CD4-positive, alpha-beta T cell (primary cell): Measurements from ENCODE around the gene STARD5. TPM values are rescaled to one million over a fixed set of nuclear protein-coding genes. Genes with fewer than 3 reads are reported as not detected.
"Not testable (repeated sequence)": the region's sequence is repeated elsewhere in the genome, so short reads cannot be mapped to it uniquely, and the experiment has no call there.

Experiments
- ATAC-seq: fragments of 200-7000 bp; cut with Tn5 transposase; one replicate; pipeline ENCODE4 v1.10.0; 2022; ENCODE audit warnings: mild to moderate bottlenecking; ENCODE audit not compliant: poor library complexity
- CTCF ChIA-PET: fragments of 350-600 bp; sonication (Branson Sonifier 250); formaldehyde crosslinking; loops from one replicate; lab custom pipeline; 2021; ENCODE audit warnings: antibody characterized with exemption, inconsistent platforms; lab: Charles Lee
- POLR2A ChIA-PET: fragments of 350-600 bp; sonication (Branson Sonifier 250); formaldehyde crosslinking; loops from one replicate; lab custom pipeline; 2021; ENCODE audit warnings: antibody characterized with exemption, inconsistent platforms; lab: Charles Lee
- DNase-seq, 14 experiments: peaks; one replicate each; pipeline ENCODE4 v3.0.0-alpha.2; 2013 to 2020; ENCODE audit warnings: mixed read lengths in 2 of 14
- H3K27ac ChIP-seq, 2 donors: one replicate each; pipeline versions ENCODE4 v1.5.1 to v1.7.0; 2013; ENCODE audit warnings: low read length in 2 of 2, low read depth in 1 of 2, mild to moderate bottlenecking in 1 of 2
- H3K27me3 ChIP-seq, 2 experiments: 1 replicate in 1 of 2; 2 replicates in 1 of 2; pipeline versions ENCODE4 v1.6.1 to v1.7.0; 2013; ENCODE audit warnings: low read length in 2 of 2, control low read depth in 1 of 2, mild to moderate bottlenecking in 1 of 2, moderate library complexity in 1 of 2; ENCODE audit not compliant: insufficient read depth in 2 of 2, control insufficient read depth in 1 of 2
- H3K36me3 ChIP-seq: one replicate; pipeline ENCODE4 v1.6.1; 2013; ENCODE audit warnings: low read length, control low read depth; ENCODE audit not compliant: insufficient read depth
- H3K4me1 ChIP-seq: one replicate; pipeline ENCODE4 v1.6.1; 2013; ENCODE audit warnings: low read length, control low read depth; ENCODE audit not compliant: insufficient read depth
- H3K4me3 ChIP-seq: one replicate; pipeline ENCODE4 v1.5.1; 2013; ENCODE audit warnings: mild to moderate bottlenecking, low read length, moderate library complexity
- H3K9me3 ChIP-seq, 2 experiments: 1 replicate in 1 of 2; 2 replicates in 1 of 2; pipeline versions ENCODE4 v1.6.1 to v1.7.0; 2013; ENCODE audit warnings: low read length in 2 of 2, mild to moderate bottlenecking in 2 of 2, control low read depth in 1 of 2, moderate library complexity in 1 of 2; ENCODE audit not compliant: control insufficient read depth in 1 of 2, insufficient read depth in 1 of 2
- H3K27ac Mint-ChIP-seq: one replicate; pipeline ENCODE4 v1.8.0; 2020; ENCODE audit warnings: mixed read lengths
- H3K27me3 Mint-ChIP-seq: one replicate; pipeline ENCODE4 v1.8.0; 2021; ENCODE audit warnings: mixed read lengths
- H3K36me3 Mint-ChIP-seq: one replicate; pipeline ENCODE4 v1.8.0; 2021; ENCODE audit warnings: low read depth, mixed read lengths
- H3K4me1 Mint-ChIP-seq: one replicate; pipeline ENCODE4 v1.8.0; 2021; ENCODE audit warnings: low read depth, mixed read lengths
- H3K4me3 Mint-ChIP-seq: one replicate; pipeline ENCODE4 v1.8.0; 2020; ENCODE audit warnings: mild to moderate bottlenecking, mixed read lengths
- H3K9me3 Mint-ChIP-seq: one replicate; pipeline ENCODE4 v1.8.0; 2020; ENCODE audit warnings: mixed read lengths
- intact Hi-C, 2 experiments: fragments of 100-400 bp; cut with DNase I in 1 of 2; cut with micrococcal nuclease in 1 of 2; formaldehyde crosslinking; loops; one replicate each; pipeline versions ENCODE4 v1.15.1 to v1.9.0; 2023 to 2025; cut with DNase I, micrococcal nuclease
- total RNA-seq, 174 experiments: library from RNA in 2 of 174; stranded (reverse) in 2 of 174; gene quantifications; one replicate each; pipeline ENCODE4 v1.2.3 and lab custom pipeline; 2021 to 2026
- TF ChIP-seq, protein P1 (sequence below): fragments of 200-600 bp; IDR thresholded peaks from one replicate; pipeline ENCODE4 v1.8.0; 2022; ENCODE audit warnings: antibody characterized with exemption, mild to moderate bottlenecking

Gene STARD5
- total RNA-seq, 2 experiments from 2014 or later, result 9.7 to 9.8 TPM

DNA sequence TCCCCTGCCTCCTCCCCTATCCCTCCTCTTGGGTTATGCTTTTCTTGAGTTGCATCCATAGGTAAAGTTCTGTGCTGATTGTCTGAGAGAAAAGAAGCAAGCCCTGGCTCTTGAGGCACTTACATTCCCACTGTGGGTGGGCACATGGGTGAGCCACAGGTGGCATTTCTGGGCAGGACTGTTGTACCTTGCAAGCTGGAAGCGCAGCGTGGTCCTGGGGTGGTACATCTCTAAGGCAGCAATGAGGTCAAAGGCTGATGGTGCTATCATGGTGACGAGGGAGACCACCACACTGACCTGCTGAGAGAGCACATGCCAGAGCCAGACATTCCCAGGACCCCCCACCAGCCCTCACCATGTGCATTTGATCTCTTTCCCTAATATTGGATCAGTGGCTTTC lies 25.3 kb upstream of the STARD5 start:
- no peak overlapping the region for H3K27ac Mint-ChIP-seq
- ChIA-PET CTCF (interaction anchor here (0.7 kb wide), 1 partner anchor 242 kb away, joined by 3 read pairs; no protein-coding TSS in a partner anchor), POLR2A (no interaction called here)
- no peaks in the 10 kb centered on the region for H3K36me3 Mint-ChIP-seq
- intact Hi-C loops, result no loop called here
- H3K4me3 Mint-ChIP-seq, result no peak overlapping the region
- no peak overlapping the region for H3K27ac ChIP-seq
- H3K4me3 ChIP-seq, result no peak overlapping the region
- no peaks in the 10 kb centered on the region for H3K27me3 Mint-ChIP-seq
- H3K27me3 ChIP-seq, result no peaks in the 10 kb centered on the region
- H3K4me1 ChIP-seq, result no peaks in the 10 kb centered on the region
- no peaks in the 10 kb centered on the region for H3K9me3 ChIP-seq
- TF ChIP-seq, protein P1, sequence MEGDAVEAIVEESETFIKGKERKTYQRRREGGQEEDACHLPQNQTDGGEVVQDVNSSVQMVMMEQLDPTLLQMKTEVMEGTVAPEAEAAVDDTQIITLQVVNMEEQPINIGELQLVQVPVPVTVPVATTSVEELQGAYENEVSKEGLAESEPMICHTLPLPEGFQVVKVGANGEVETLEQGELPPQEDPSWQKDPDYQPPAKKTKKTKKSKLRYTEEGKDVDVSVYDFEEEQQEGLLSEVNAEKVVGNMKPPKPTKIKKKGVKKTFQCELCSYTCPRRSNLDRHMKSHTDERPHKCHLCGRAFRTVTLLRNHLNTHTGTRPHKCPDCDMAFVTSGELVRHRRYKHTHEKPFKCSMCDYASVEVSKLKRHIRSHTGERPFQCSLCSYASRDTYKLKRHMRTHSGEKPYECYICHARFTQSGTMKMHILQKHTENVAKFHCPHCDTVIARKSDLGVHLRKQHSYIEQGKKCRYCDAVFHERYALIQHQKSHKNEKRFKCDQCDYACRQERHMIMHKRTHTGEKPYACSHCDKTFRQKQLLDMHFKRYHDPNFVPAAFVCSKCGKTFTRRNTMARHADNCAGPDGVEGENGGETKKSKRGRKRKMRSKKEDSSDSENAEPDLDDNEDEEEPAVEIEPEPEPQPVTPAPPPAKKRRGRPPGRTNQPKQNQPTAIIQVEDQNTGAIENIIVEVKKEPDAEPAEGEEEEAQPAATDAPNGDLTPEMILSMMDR, result no peak
- no peaks in the 10 kb centered on the region for H3K4me1 Mint-ChIP-seq
- no peaks in the 10 kb centered on the region for H3K36me3 ChIP-seq
- ATAC-seq, result no peak
- no peaks in the 10 kb centered on the region for H3K9me3 Mint-ChIP-seq
- DNase-seq, result no peak

DNA sequence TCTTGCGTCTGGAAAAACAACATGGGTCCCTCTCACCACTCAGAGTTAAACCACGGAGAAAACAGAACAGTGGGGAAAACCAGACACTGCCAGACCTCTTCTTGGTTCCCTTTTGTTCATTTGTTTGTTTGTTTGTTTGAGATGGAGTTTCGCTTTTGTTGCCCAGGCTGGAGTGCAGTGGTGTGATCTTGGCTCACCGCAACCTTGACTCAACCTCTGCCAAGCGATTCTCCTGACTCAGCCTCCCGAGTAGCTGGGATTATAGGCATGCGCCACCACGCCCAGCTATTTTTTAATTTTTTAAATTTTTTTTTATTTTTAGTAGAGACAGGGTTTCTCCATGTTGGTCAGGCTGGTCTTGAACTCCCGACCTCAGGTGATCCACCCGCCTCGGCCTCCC lies 24.8 kb upstream of the STARD5 start:
- H3K4me1 Mint-ChIP-seq, CTCF ChIA-PET, H3K4me3 Mint-ChIP-seq, DNase-seq, intact Hi-C loops, H3K27me3 ChIP-seq, ATAC-seq, H3K27ac ChIP-seq, H3K9me3 Mint-ChIP-seq, H3K36me3 Mint-ChIP-seq, POLR2A ChIA-PET, H3K4me3 ChIP-seq, H3K4me1 ChIP-seq, H3K36me3 ChIP-seq, H3K9me3 ChIP-seq, H3K27ac Mint-ChIP-seq, H3K27me3 Mint-ChIP-seq: not testable (repeated sequence)

DNA sequence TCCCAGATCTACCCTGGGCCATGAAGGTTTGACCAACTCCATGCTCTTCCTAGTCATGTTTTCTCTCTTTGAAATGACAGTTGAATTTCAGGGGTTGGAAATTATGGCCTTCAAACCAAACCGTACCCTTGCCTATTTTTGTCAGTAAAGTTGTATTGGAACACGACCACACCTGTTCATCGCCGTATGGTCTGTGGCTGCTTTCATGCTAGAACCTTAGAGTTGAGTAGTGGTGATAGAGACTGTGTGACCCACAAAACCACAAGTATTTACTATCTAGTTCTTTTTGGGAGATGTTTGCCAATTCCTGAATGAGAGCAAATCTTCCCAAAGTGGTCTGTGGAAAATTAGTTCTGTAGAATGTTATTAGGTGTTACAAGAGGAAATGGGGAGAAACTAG lies 24.0 kb upstream of the STARD5 start:
- DNase-seq (no peak), ATAC-seq (no peak)
- POLR2A ChIA-PET, result no interaction called here
- Histone ChIP-seq H3K9me3 (no peaks in the 10 kb centered on the region), H3K27me3 (no peaks in the 10 kb centered on the region), H3K4me3 (no peak overlapping the region), H3K36me3 (no peaks in the 10 kb centered on the region), H3K27ac (no peak overlapping the region), H3K4me1 (no peaks in the 10 kb centered on the region)
- no peaks in the 10 kb centered on the region for H3K9me3 Mint-ChIP-seq
- H3K27me3 Mint-ChIP-seq, result no peaks in the 10 kb centered on the region
- CTCF ChIA-PET, result no interaction called here
- no peaks in the 10 kb centered on the region for H3K36me3 Mint-ChIP-seq
- TF ChIP-seq, protein P1, result no peak
- intact Hi-C loops, result no loop called here
- no peak overlapping the region for H3K27ac Mint-ChIP-seq
- no peak overlapping the region for H3K4me3 Mint-ChIP-seq
- H3K4me1 Mint-ChIP-seq, result no peaks in the 10 kb centered on the region

DNA sequence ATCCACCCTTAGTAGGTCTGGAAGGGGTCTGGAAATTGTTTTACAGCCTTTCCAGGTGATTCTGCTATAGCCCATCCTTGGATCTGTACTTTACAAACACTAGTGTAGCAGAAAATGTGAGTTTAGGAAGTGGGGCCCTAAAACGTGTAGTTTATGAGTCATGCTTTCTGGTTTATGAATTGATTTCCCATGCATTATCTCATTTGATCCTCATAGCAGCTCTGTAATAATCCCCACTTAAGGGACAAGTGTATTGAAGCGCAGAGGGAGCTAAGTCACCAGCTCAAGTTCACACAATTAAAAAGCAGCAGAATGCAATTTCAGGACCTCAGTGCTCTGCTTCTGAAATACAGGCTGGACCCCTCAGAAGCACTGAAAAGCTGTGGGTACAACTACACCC lies 22.7 kb upstream of the STARD5 start:
- Histone ChIP-seq H3K4me1 (no peaks in the 10 kb centered on the region), H3K9me3 (no peaks in the 10 kb centered on the region), H3K36me3 (no peaks in the 10 kb centered on the region), H3K27me3 (no peaks in the 10 kb centered on the region), H3K4me3 (no peak overlapping the region), H3K27ac (no peak overlapping the region)
- intact Hi-C loops, result no loop called here
- ChIA-PET CTCF (no interaction called here), POLR2A (interaction anchor here (0.6 kb wide), 1 partner anchor 128 kb away, joined by 3 read pairs; no protein-coding TSS in a partner anchor)
- no peak overlapping the region for H3K27ac Mint-ChIP-seq
- TF ChIP-seq, protein P1, result no peak
- no peaks in the 10 kb centered on the region for H3K4me1 Mint-ChIP-seq
- H3K36me3 Mint-ChIP-seq, result no peaks in the 10 kb centered on the region
- no peaks in the 10 kb centered on the region for H3K9me3 Mint-ChIP-seq
- H3K4me3 Mint-ChIP-seq, result no peak overlapping the region
- H3K27me3 Mint-ChIP-seq, result no peaks in the 10 kb centered on the region
- DNase-seq (no peak), ATAC-seq (no peak)
